ENCODE measurements around the gene TTL.

DNA sequence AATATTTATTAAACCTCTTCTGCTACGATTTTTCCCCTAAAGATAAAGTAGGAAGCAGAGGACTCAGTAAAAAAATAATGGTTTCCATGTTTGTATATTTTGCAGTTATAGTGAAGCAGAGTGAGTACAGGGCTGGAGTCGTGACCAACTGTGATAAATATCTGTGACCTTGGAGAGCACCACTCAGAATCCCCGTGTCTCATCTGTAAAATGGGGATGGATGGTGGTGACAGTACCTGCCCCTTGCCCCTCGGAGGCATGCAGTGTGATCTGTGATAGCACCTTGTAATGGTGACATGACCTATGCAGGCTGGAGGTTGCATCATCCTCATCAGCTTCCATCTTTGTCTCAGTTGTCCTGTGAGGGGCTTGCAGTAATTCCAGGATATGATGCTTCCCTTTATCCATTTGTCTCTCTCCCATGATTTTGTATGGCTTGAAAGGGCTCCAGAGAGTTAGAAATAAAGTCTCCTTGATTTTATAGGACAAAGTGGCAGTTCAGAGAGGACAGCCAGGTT, 5.5 kb downstream of the TTL start:
- TF ChIP-seq, protein P1, sequence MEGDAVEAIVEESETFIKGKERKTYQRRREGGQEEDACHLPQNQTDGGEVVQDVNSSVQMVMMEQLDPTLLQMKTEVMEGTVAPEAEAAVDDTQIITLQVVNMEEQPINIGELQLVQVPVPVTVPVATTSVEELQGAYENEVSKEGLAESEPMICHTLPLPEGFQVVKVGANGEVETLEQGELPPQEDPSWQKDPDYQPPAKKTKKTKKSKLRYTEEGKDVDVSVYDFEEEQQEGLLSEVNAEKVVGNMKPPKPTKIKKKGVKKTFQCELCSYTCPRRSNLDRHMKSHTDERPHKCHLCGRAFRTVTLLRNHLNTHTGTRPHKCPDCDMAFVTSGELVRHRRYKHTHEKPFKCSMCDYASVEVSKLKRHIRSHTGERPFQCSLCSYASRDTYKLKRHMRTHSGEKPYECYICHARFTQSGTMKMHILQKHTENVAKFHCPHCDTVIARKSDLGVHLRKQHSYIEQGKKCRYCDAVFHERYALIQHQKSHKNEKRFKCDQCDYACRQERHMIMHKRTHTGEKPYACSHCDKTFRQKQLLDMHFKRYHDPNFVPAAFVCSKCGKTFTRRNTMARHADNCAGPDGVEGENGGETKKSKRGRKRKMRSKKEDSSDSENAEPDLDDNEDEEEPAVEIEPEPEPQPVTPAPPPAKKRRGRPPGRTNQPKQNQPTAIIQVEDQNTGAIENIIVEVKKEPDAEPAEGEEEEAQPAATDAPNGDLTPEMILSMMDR (conservative IDR thresholded peaks at IDR 0.05; ENCODE audit: low read depth, low read length): no peak
- TF ChIP-seq EZH2phosphoT487 (IDR thresholded peaks at IDR 0.05; ENCODE audit: borderline replicate concordance, low read length): no peak
